CD4-positive, alpha-beta T cell (primary cell): ENCODE results near the gene KLK8. TPM values are rescaled to one million over a fixed set of nuclear protein-coding genes. Genes with fewer than 3 reads are reported as not detected.

Source experiments
- ATAC-seq: fragments of 200-7000 bp; cut with Tn5 transposase; one replicate; pipeline ENCODE4 v1.10.0; 2022; ENCODE audit warnings: mild to moderate bottlenecking; ENCODE audit not compliant: poor library complexity
- CTCF ChIA-PET: fragments of 350-600 bp; sonication (Branson Sonifier 250); formaldehyde crosslinking; loops from one replicate; lab custom pipeline; 2021; ENCODE audit warnings: antibody characterized with exemption, inconsistent platforms; lab: Charles Lee
- POLR2A ChIA-PET: fragments of 350-600 bp; sonication (Branson Sonifier 250); formaldehyde crosslinking; loops from one replicate; lab custom pipeline; 2021; ENCODE audit warnings: antibody characterized with exemption, inconsistent platforms; lab: Charles Lee
- DNase-seq, 14 experiments: peaks; one replicate each; pipeline ENCODE4 v3.0.0-alpha.2; 2013 to 2020; ENCODE audit warnings: mixed read lengths in 2 of 14
- H3K27ac ChIP-seq, 2 donors: one replicate each; pipeline versions ENCODE4 v1.5.1 to v1.7.0; 2013; ENCODE audit warnings: low read length in 2 of 2, low read depth in 1 of 2, mild to moderate bottlenecking in 1 of 2
- H3K27me3 ChIP-seq, 2 experiments: 1 replicate in 1 of 2; 2 replicates in 1 of 2; pipeline versions ENCODE4 v1.6.1 to v1.7.0; 2013; ENCODE audit warnings: low read length in 2 of 2, control low read depth in 1 of 2, mild to moderate bottlenecking in 1 of 2, moderate library complexity in 1 of 2; ENCODE audit not compliant: insufficient read depth in 2 of 2, control insufficient read depth in 1 of 2
- H3K36me3 ChIP-seq: one replicate; pipeline ENCODE4 v1.6.1; 2013; ENCODE audit warnings: low read length, control low read depth; ENCODE audit not compliant: insufficient read depth
- H3K4me1 ChIP-seq: one replicate; pipeline ENCODE4 v1.6.1; 2013; ENCODE audit warnings: low read length, control low read depth; ENCODE audit not compliant: insufficient read depth
- H3K4me3 ChIP-seq: one replicate; pipeline ENCODE4 v1.5.1; 2013; ENCODE audit warnings: mild to moderate bottlenecking, low read length, moderate library complexity
- H3K9me3 ChIP-seq, 2 experiments: 1 replicate in 1 of 2; 2 replicates in 1 of 2; pipeline versions ENCODE4 v1.6.1 to v1.7.0; 2013; ENCODE audit warnings: low read length in 2 of 2, mild to moderate bottlenecking in 2 of 2, control low read depth in 1 of 2, moderate library complexity in 1 of 2; ENCODE audit not compliant: control insufficient read depth in 1 of 2, insufficient read depth in 1 of 2
- H3K27ac Mint-ChIP-seq: one replicate; pipeline ENCODE4 v1.8.0; 2020; ENCODE audit warnings: mixed read lengths
- H3K27me3 Mint-ChIP-seq: one replicate; pipeline ENCODE4 v1.8.0; 2021; ENCODE audit warnings: mixed read lengths
- H3K36me3 Mint-ChIP-seq: one replicate; pipeline ENCODE4 v1.8.0; 2021; ENCODE audit warnings: low read depth, mixed read lengths
- H3K4me1 Mint-ChIP-seq: one replicate; pipeline ENCODE4 v1.8.0; 2021; ENCODE audit warnings: low read depth, mixed read lengths
- H3K4me3 Mint-ChIP-seq: one replicate; pipeline ENCODE4 v1.8.0; 2020; ENCODE audit warnings: mild to moderate bottlenecking, mixed read lengths
- H3K9me3 Mint-ChIP-seq: one replicate; pipeline ENCODE4 v1.8.0; 2020; ENCODE audit warnings: mixed read lengths
- intact Hi-C, 2 experiments: fragments of 100-400 bp; cut with DNase I in 1 of 2; cut with micrococcal nuclease in 1 of 2; formaldehyde crosslinking; loops; one replicate each; pipeline versions ENCODE4 v1.15.1 to v1.9.0; 2023 to 2025; cut with DNase I, micrococcal nuclease
- total RNA-seq, 174 experiments: library from RNA in 2 of 174; stranded (reverse) in 2 of 174; gene quantifications; one replicate each; pipeline ENCODE4 v1.2.3 and lab custom pipeline; 2021 to 2026
- TF ChIP-seq, protein P1 (sequence below): fragments of 200-600 bp; IDR thresholded peaks from one replicate; pipeline ENCODE4 v1.8.0; 2022; ENCODE audit warnings: antibody characterized with exemption, mild to moderate bottlenecking

The KLK8 gene
- total RNA-seq, 2 experiments from 2014 or later, result not detected

- ChIA-PET CTCF (no interaction called here), POLR2A (no interaction called here)
- DNase-seq (no peak), ATAC-seq (no peak)
- Histone ChIP-seq H3K27me3 (peaks cover 25 to 31% of the 10 kb centered on the region in 2 experiments), H3K36me3 (no peaks in the 10 kb centered on the region), H3K4me3 (no peak overlapping the region), H3K4me1 (peaks cover 17% of the 10 kb centered on the region), H3K27ac (no peak overlapping the region), H3K9me3 (peaks cover 0 to 21% of the 10 kb centered on the region in 2 experiments)
- Mint-ChIP-seq H3K4me3 (no peak overlapping the region), H3K36me3 (no peaks in the 10 kb centered on the region), H3K9me3 (no peaks in the 10 kb centered on the region), H3K4me1 (peaks cover 15% of the 10 kb centered on the region), H3K27ac (no peak overlapping the region), H3K27me3 (peaks cover 71% of the 10 kb centered on the region)
- intact Hi-C loops, result no loop called here
- TF ChIP-seq, protein P1, sequence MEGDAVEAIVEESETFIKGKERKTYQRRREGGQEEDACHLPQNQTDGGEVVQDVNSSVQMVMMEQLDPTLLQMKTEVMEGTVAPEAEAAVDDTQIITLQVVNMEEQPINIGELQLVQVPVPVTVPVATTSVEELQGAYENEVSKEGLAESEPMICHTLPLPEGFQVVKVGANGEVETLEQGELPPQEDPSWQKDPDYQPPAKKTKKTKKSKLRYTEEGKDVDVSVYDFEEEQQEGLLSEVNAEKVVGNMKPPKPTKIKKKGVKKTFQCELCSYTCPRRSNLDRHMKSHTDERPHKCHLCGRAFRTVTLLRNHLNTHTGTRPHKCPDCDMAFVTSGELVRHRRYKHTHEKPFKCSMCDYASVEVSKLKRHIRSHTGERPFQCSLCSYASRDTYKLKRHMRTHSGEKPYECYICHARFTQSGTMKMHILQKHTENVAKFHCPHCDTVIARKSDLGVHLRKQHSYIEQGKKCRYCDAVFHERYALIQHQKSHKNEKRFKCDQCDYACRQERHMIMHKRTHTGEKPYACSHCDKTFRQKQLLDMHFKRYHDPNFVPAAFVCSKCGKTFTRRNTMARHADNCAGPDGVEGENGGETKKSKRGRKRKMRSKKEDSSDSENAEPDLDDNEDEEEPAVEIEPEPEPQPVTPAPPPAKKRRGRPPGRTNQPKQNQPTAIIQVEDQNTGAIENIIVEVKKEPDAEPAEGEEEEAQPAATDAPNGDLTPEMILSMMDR, result no peak
Measured at GRCh38 chr19:51022526-51022925, 21.1 kb upstream of the KLK8 start.

DNA sequence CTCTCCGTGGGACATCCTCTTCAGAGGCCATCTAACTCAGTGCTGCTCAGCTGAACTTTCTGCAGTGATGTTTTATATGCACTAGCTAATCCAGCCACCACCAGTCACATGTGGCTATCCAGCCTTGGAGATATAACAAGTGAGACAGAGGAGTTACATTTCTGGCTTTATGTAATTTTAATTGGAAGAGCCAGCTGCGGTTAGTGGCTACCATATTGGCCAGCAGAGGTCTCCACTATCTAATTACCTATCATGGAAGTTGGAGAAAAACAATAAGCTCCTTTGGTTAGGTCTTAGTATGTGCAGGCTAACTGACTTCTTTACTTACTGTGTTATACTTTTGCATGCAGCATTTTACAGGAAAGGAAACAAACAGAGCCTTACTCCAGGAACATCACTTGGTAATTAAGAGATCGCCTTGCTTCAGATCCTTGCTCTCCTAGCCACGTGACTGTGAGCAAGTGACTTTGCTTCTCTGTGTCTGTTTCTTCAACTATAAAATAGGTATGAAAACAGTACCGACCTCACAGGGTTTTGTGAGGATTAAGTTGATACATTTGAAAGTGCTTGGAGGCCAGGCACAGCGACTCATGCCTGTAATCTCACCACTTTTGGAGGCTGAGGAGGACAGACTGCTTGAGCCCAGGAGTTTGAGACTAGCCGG lies 19.7 kb upstream of the KLK8 start:
- intact Hi-C loops, result loop anchor here (1.0 to 2.0 kb wide), 2 partner anchors 148 kb away; no protein-coding TSS in a partner anchor
- H3K27ac Mint-ChIP-seq, result no peak overlapping the region
- DNase-seq (peak in 4 of 14 experiments; percentile 20 to 49 (median 36)), ATAC-seq (no peak)
- Histone ChIP-seq H3K27ac (no peak overlapping the region), H3K27me3 (peaks cover 35 to 38% of the 10 kb centered on the region in 2 experiments), H3K9me3 (peaks cover 0 to 30% of the 10 kb centered on the region in 2 experiments), H3K4me1 (peaks cover 27% of the 10 kb centered on the region), H3K4me3 (no peak overlapping the region), H3K36me3 (no peaks in the 10 kb centered on the region)
- H3K4me3 Mint-ChIP-seq, result no peak overlapping the region
- H3K36me3 Mint-ChIP-seq, result no peaks in the 10 kb centered on the region
- H3K4me1 Mint-ChIP-seq, result peaks cover 22% of the 10 kb centered on the region
- H3K9me3 Mint-ChIP-seq, result no peaks in the 10 kb centered on the region
- POLR2A ChIA-PET, result no interaction called here
- peaks cover 75% of the 10 kb centered on the region for H3K27me3 Mint-ChIP-seq
- TF ChIP-seq, protein P1, result peak; percentile 45
- CTCF ChIA-PET, result no interaction called here

- no peaks in the 10 kb centered on the region for H3K36me3 ChIP-seq
- peaks cover 39 to 45% of the 10 kb centered on the region in 2 experiments for H3K27me3 ChIP-seq
- peaks cover 77% of the 10 kb centered on the region for H3K27me3 Mint-ChIP-seq
- no peak within 1 kb of the TSS for H3K27ac Mint-ChIP-seq
- H3K4me1 ChIP-seq, result peaks cover 27% of the 10 kb centered on the region
- H3K4me3 ChIP-seq, result no peak within 1 kb of the TSS
- H3K4me3 Mint-ChIP-seq, result peak within 1 kb of the TSS; percentile 20
- peaks cover 0 to 36% of the 10 kb centered on the region in 2 experiments for H3K9me3 ChIP-seq
- H3K4me1 Mint-ChIP-seq, result peaks cover 22% of the 10 kb centered on the region
- TF ChIP-seq, protein P1, result no peak
- DNase-seq, result no peak
- POLR2A ChIA-PET, result no interaction called here
- no peaks in the 10 kb centered on the region for H3K9me3 Mint-ChIP-seq
- ATAC-seq, result no peak
- H3K27ac ChIP-seq, result no peak within 1 kb of the TSS
- intact Hi-C loops, result no loop called here
- CTCF ChIA-PET, result no interaction called here
- no peaks in the 10 kb centered on the region for H3K36me3 Mint-ChIP-seq
Measured at GRCh38 chr19:51019544-51019925, 18.1 kb upstream of the KLK8 start, which contains the start of gene KLK10. KLK10 (minus strand) TSS chr19:51019709; CDS start chr19:51019130, 579 bp downstream.
